Measurements from ENCODE around the gene UPB1.
"Not testable (repeated sequence)": the region's sequence is repeated elsewhere in the genome, so short reads cannot be mapped to it uniquely, and the experiment has no call there.

UPB1 gene

DNA sequence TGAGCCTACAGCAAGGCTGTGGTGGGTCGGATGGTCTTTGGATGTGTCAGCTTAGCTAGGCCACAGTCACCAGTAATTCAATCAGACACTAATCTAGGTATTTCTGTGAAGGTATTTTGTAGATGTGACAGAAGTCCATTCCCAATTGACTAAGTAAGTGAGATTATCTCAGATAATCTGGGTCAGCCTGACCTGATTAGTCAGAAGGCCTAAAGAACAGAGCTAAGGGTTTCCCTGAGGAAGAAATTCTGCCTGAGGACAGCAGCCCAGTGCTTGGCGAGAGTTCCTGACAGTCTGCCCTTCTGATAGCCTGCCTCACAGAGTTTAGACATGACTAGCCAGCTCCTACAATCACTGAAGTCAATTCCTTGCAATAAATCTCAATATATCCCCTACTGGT is 31.1 kb downstream of the UPB1 start:
- in situ Hi-C loops (cut with MboI; ENCODE audit: low sequenced_read_pairs): loop anchor here (10.0 to 25.0 kb wide), 2 partner anchors 111 to 514 kb away; partner anchors contain the start of genes CABIN1 and GSTT4

DNA sequence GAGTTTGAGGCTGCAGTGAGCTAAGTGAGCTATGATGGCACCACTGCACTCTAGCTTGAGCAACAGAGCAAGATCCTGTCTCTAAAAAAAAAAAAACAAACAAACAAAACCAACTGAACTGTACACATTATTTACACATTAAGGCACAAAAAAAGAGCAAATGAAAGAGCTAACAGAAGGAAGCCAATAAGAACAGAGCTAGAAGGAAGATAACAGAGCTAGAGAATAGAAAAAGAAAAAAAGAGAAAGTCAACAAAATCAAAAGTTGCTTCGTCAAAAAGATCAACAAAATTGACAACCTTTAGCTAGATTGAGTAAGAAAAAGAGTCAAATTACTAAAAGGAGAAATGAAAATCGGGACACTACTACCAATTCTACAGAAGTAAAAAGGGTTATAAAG is 34.8 kb downstream of the UPB1 start:
- in situ Hi-C loops (cut with MboI; ENCODE audit: low sequenced_read_pairs): loop anchor here (10.0 to 25.0 kb wide), 3 partner anchors 115 to 518 kb away; partner anchors contain the start of genes CABIN1 and GSTT4

DNA sequence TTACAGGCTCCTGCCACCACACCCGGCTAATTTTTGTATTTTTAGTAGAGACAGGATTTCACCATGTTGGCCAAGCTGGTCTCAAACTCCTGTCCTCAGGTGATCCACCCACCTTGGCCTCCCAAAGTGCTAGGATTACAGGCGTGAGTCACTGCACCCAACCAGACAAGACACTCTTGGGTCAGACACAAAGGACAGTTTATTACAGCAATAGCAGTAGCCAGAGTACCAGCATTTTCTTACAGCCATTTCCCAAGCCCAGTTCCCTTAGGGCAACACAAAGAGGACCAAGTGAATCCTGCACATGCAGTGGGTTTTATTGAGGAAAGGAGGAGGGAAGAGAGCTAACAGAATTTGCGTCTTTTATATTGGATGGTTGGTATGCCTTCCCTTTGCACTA is 35.8 kb downstream of the UPB1 start:
- in situ Hi-C loops (cut with MboI; ENCODE audit: low sequenced_read_pairs): loop anchor here (10.0 to 25.0 kb wide), 2 partner anchors 206 to 519 kb away; partner anchors contain the start of genes CABIN1 and GSTT4

DNA sequence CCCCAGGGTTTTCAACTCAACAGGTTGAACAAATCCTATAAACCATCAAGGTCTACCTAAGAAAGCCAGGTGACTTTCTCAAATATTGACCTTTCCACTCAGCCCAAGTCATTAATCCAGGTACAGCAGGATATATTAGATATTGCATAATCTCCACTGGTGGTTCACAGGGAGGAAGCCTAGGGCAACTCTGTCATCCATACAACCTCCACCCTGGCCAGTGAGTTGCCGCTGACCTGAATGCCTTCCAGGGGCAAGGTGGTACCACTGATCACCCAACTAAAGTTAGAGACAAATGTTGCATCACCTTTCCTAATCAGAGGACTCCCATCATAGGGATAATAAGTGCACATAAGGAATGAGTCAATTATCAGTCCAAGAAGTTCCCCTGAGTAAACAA is 36.9 kb downstream of the UPB1 start:
- in situ Hi-C loops (cut with MboI; ENCODE audit: low sequenced_read_pairs): loop anchor here (10.0 to 25.0 kb wide), 2 partner anchors 207 to 520 kb away; partner anchors contain the start of genes CABIN1 and GSTT4

DNA sequence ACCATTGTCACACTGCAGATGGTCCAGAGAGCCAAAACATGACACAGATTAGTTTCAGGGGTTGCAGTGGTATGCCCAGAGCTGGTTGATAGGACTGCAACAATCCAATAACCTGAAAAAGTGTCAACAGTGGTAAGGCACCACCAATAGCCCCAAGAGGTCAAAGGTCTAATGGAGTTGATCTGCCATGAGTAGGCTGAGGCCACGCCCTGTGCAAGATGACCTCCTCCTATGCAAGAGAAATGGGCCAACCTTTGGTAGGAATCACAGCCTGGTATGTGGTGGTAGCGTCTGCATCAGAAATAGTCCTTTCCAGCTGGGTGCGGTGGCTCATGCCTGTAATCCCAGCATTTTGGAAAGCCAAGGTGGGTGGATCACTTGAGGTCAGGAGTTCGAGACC is 40.2 kb downstream of the UPB1 start:
- in situ Hi-C loops (cut with MboI; ENCODE audit: low sequenced_read_pairs): loop anchor here (10.0 to 25.0 kb wide), 2 partner anchors 211 to 523 kb away; partner anchors contain the start of genes CABIN1 and GSTT4

DNA sequence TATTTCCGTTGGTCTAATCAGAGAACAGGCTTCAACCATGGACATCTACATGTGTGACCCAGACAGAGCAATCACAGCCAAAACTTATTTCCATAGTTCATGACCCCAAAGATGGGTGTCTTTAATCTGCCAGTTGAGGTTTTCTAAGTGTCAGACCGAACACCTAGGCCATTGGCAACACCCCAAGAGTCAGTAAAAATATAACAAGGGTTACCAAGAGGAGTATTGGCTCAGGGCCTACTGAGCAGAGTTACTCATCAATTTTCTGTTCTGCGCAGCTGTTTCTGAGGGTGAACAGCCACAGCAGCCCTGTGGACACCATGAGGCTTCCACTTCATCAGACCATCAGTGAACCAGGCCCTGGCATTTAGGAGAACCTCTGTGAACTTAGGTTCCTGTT is 41.0 kb downstream of the UPB1 start:
- in situ Hi-C loops (cut with MboI; ENCODE audit: low sequenced_read_pairs): loop anchor here (10.0 to 25.0 kb wide), 2 partner anchors 211 to 524 kb away; partner anchors contain the start of genes CABIN1 and GSTT4

DNA sequence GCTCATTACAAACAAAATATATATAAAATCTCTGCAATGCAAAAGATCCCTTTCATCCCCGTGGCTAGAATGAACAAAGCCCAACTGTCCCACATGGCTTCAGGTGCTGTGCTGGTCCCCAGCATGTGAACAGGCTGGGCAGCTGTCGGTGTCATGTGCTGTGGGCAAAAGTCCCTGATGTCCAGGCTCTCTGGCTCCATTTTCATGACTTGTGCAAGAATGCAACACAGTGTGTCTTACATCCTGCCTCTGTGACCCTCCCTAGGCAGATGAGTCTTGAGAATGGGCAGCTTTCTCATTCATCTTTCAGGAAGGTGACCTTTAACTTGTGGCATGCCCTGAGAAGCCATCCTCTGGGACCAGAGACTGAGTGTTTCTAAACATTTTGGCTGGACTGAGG is 45.3 kb downstream of the UPB1 start:
- in situ Hi-C loops (cut with MboI; ENCODE audit: low sequenced_read_pairs): loop anchor here (25.0 kb wide), 1 partner anchor 528 kb away; the partner anchor contains the start of genes CABIN1 and GSTT4

DNA sequence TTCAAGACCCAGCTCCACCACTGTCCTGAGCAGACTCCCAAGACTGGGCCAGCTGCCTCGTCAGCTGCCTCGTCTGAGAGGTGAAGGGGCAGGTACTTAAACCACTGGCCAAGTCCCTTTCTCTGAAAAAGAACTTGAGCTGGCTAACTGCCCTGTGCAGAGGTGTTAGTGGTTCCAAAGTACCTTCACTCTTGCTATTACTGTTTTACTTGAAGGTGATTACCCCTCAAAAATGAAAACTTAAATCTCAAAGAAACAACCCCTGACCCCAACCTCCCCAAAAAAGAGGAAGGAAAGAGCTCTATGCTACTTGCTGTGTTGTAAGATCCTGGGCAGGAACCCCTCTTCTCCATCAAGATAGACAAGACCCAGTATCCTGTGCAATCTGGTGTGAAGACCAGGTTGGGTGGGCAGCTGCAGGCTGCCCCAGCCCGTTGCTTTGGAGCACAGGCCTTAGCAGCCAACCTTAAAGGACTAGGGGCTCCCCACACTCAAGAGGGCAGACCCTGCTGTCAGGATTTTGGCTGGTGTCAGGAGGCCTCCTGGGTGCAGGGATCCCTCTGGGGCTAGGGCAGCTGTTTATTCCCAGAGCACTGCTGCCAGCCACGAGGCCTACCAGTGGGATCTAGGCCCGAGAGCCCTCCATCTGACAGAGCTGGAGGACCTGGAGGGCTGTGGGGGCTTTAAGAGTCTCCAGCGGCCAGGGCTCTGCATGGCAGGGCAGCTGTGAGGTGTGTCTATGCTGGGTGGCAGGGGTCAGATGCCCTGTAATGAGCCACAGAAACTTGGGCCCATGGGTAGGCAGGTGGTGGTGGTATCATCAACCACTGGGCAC is 46.8 kb downstream of the UPB1 start:
- in situ Hi-C loops (cut with MboI; ENCODE audit: low sequenced_read_pairs): loop anchor here (25.0 kb wide), 1 partner anchor 530 kb away; the partner anchor contains the start of genes CABIN1 and GSTT4

DNA sequence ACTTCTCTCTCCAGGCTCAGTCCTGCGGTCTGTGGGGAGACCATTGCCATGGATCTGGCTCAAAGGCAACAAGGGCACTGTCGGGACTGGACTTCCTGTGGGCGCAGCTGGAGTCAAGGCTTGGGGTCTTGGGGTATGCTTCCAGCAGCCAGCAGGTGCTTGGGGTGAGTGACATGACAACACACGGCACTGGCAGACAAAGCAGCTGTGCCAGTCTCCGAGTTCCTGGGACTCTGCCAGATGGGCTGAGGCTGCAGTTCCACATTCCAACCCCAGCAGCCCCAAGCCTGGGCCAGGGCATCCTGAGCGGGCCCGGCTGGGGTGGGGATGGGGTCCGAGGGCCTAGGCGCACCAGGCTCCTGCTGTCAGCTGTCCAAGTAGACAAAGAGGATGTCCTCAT is 47.5 kb downstream of the UPB1 start:
- in situ Hi-C loops (cut with MboI; ENCODE audit: low sequenced_read_pairs): loop anchor here (25.0 kb wide), 1 partner anchor 530 kb away; the partner anchor contains the start of genes CABIN1 and GSTT4

DNA sequence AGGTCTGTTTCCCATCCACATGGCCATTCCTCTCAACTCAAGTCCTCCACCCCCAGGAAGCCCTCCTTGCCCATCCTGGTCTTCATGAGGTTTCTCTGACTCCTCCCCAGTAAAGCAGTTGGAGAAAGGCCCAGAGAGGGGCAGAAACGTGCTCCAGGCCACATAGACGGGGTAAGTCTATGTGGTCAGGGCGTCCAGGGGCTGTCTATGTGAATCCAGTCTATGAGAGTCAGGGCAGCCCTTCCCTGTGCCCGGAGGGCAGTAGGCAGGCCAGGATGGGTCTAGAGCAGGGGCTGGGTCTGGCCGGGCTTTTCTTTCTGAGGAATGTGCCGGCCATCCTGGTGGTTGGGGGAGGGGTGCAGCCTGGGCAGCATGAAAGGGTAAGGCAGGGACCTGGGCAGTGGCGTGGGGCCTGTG is 48.1 kb downstream of the UPB1 start:
- in situ Hi-C loops (cut with MboI; ENCODE audit: low sequenced_read_pairs): loop anchor here (25.0 kb wide), 1 partner anchor 531 kb away; the partner anchor contains the start of genes CABIN1 and GSTT4

DNA sequence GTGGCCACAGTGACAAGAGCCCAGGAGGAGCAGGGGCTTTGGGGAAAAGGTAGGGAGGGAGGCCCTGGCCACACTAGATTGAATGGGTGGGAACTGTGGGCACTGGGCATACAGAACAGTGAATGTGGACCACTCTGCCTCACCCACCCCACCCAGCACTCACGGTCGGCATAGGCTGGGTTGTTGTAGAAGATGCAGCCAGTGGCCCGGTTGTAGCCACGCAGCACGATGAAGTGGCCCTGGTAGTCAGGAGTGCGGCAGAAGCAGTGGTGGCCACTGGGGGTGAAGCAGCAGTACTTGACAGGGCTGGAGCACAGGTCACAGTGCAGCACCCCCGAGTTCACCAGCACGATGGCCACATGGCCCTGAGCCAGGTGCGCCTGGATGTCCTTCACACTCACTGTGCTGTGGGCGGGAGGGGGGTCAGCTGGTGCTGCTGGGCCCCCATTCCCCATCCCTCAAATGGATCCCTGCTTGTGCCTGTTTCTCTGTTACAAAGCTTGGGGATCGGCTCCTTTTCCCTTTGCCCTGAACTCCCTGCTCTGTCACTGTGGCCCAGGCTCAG is 48.6 kb downstream of the UPB1 start:
- in situ Hi-C loops (cut with MboI; ENCODE audit: low sequenced_read_pairs): loop anchor here (25.0 kb wide), 1 partner anchor 531 kb away; the partner anchor contains the start of genes CABIN1 and GSTT4

DNA sequence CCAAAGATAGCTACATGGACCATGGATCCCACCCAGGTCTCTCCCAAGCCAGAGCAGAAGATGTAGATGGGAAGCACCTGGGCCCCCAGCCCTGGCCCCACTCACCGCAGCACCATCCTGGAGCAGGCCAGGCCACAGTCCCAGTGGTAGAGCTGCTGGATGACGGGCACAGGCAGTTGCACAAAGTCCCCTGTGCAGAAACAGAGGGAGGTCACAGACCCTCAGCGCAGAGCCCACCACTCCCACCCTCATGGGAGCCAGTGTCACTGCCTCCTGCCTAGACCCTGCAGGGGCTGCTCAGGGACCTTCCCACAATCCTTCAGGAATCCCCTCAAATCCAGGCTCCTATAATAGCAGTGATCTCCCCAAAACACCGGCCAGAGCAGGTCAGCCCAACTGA is 53.7 kb downstream of the UPB1 start:
- in situ Hi-C loops (cut with MboI; ENCODE audit: low sequenced_read_pairs): loop anchor here (25.0 kb wide), 1 partner anchor 537 kb away; the partner anchor contains the start of genes CABIN1 and GSTT4

DNA sequence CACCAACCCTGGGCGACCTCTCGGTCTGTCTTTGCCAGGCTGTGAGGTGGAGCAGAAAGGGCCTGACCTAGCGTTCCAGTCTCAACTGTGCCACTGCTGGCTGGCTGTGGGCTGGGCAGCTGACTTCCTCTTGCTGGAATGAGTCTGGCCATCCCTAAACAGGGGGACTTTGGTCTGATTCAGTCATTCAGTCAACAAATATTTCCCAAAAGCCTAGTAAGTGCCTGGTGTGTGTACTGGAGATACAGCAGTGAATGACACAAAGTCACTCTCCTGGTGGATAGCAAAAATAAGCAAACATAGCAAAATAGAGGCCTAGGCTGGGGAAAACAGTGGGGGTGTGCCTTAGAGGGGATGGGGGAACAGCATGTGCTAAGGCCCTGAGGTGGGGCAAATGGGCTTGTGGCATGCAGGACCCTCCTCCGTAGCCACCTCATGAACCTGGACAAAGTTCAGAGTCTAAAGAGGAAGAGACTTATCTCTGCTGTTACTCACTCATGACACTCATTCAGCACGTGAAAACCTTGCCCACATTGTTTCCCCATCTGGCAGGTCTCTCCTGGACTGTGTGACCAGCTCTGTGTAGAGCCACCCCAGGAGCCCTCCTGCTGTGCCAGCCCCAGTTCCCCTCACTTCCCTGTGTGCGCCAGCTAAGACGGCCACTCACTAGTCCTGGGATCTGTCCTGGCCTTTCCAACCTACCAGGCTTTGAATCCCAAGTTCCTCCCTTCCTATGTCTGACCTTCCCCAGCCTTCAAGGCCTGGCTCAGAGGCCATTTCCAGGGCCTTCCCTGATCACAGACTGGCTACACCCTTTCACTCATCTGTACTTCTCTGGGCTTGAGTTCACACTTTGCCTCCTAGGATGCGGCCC is 55.1 kb downstream of the UPB1 start:
- in situ Hi-C loops (cut with MboI; ENCODE audit: low sequenced_read_pairs): no loop called here

DNA sequence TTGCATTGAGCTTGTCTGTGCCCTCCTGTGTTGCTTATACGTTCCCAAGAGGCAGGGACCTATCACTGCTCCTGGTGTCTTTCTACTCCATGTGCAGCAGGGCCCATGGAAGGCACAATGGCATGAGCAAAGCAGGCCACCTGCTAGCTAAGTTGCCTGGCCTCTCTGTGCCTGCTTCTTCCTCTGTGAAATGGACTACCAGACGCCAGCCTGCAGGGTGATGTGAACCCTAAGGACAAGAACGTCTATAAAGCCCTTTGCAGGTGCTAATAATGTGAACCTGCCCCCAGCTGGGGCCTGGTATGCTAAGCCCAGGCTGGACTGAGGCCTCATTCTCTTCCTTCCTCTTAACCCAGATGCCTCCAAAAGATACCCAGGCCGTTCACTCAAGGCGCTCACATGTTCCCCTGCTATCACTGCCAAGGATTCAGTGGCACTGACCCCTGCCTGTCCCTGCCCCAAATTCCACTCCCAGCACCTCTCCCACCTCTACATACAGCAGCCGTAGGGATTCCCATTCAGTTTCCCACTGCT is 55.8 kb downstream of the UPB1 start:
- in situ Hi-C loops (cut with MboI; ENCODE audit: low sequenced_read_pairs): no loop called here

DNA sequence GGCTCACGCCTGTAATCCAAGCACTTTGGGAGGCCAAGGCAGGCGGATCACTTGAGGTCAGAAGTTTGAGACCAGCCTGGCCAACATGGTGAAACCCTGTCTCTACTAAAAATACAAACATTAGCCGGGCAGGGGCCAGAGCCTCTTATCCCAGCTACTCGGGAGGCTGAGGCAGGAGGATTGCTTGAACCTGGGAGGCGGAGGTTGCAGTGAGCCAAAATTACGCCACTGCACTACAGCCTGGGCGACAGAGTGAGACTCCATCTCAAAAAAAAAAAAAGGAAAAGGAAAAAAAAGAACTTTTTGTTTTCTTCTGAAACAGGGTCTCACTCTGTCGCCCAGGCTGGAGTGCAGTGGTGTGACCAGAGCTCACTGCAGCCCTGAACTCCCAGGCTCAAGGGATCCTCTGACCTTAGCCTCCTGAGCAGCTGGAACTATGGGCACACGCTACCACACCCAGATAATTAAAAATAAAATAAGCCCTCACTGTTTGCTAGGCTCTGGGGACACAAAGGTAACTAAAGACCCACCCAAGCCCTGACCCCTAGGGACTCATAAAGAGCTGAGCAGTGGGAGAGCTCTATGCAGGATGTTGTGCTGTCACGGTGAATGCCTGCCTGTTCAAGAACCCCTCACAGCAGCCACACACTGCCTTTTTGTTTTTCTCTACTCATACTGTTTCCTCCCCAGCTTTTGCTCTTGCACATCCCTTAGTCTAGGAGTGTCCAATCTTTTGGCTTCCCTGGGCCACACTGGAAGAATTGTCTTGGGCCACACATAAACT is 57.6 kb downstream of the UPB1 start:
- in situ Hi-C loops (cut with MboI; ENCODE audit: low sequenced_read_pairs): not testable (repeated sequence)

DNA sequence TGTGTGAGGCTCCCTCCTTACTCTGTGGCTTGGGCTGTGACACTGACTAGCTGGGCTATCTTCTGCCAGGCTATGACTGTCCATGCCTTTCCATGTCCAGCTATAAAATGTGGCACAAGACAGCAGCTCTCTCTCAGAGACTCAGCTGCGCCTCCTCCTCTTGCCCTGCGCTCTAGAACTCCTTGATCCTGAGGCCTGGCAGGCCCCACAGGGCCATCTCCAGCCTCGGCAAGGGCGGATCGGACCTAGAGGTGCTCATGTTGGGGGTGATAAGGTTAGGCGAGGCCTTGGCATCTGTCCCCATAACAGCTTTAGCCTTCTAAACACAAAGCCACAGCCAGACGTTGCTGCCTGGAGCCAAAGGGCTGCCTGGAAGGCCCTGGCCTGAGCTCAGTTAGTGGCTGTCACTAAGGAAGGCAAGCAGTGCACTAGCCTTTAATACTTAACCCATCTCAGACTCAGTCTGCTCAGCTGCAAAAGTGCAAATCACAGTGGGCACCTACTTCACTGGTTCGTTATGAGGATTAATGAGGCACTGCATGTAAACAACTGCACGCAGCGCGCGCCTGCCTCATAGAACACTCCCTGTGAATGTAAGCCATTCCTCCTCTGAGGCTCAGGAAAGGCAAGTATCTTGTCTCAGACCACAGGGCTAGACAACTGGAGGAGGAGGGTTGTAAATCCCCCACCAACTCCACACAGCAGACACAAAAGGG is 58.6 kb downstream of the UPB1 start:
- in situ Hi-C loops (cut with MboI; ENCODE audit: low sequenced_read_pairs): no loop called here

DNA sequence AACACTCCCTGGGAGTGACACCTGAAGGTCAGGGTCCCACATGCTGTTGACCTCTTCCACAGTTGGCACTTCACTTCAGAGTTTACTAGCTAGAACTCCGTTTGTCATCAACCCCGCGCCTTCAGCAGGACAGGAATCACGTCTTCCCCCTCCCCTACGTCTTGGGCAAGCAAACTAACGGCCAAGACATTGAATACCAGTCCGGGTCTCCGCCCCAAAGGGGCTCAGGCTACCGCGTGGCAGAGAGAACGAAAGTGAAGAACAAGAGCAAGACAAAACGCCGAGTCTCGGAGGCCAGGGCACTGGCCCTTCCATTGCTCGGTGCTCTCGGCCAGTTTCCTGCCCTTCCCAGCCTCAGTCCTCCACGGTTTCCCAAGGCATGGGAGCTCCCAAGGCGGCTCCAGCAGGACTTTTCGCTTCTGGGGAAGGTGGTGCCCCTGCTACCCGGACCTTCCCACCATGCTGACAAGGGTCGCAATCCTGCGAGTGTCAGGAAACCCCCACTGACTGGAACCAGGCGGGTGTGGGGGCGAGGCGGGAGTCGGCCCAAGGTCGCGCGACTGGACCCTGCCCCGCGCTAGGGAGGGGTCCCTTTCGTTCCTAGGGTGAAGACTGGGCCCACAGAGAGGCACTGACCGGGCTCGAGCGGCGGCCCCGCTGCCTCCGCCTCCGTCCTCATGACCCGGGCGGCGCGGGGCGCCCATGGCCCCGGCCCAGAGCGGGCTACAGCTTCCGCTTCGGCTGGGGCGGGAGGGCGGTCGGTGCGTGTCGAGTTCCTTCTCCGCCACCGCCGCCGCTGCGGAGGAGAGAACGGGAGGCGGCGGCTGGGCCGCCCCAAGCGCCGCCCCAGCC is 59.4 kb downstream of the UPB1 start, which contains the start of gene GUCD1:
TSS of gene GUCD1 (minus strand) at position 826 of the 852 bp plus-strand sequence. CDS start at position 679, 147 bp downstream.
- in situ Hi-C loops (cut with MboI; ENCODE audit: low sequenced_read_pairs): no loop called here

All from HL-60/S4 treated with retinoic acid at 250 ng/mL for 4 days and 3 days (cell line).